HEK293T (cell line): Measurements from ENCODE around the gene SMARCD2.
"Not testable (repeated sequence)": the region's sequence is repeated elsewhere in the genome, so short reads cannot be mapped to it uniquely, and the experiment has no call there.

Source experiments
- SP1 ChIP-seq: fragments of 450-650 bp; IDR thresholded peaks from 2 replicates; pipeline ENCODE4 v1.6.1; 2017
- TF ChIP-seq, protein P1 (sequence below): fragments of 450-650 bp; IDR thresholded peaks from 2 replicates; pipeline ENCODE4 v1.6.1; 2016

DNA sequence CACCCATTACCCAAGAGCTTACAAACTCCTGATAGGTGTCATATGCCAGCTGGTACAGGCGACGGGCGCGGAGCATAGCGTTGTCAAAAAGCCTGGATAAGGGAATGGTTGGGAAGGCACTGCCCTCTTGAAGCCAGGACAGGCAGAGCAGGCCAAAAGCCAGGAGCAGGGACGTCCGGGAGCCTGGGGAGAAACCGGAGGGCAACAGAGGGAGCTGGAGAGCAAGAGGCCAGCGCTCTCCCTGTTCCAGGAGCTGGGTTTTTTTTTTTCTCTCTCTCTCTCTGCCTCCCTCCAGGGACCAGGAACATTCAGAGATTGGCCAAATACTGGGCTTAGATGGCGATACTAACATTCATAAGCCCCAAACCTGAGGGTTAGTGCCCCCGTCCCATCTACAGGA, 38.9 kb upstream of the SMARCD2 start:
- TF ChIP-seq, protein P1, sequence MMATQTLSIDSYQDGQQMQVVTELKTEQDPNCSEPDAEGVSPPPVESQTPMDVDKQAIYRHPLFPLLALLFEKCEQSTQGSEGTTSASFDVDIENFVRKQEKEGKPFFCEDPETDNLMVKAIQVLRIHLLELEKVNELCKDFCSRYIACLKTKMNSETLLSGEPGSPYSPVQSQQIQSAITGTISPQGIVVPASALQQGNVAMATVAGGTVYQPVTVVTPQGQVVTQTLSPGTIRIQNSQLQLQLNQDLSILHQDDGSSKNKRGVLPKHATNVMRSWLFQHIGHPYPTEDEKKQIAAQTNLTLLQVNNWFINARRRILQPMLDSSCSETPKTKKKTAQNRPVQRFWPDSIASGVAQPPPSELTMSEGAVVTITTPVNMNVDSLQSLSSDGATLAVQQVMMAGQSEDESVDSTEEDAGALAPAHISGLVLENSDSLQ = not testable (repeated sequence)
- not testable (repeated sequence) for TF ChIP-seq SP1
